Naive thymus-derived CD4-positive, alpha-beta T cell (primary cell): Measurements from ENCODE around the gene MYO5A. TPM values are rescaled to one million over a fixed set of nuclear protein-coding genes. Genes with fewer than 3 reads are reported as not detected.

Source experiments
- ATAC-seq: fragments of 150-1000 bp; cut with Tn5 transposase; 2 replicates; pipeline ENCODE4 v1.10.0; 2021; ENCODE audit warnings: mild to moderate bottlenecking, moderate library complexity
- CTCF ChIA-PET: fragments of 350-600 bp; sonication (Branson Sonifier 250); formaldehyde crosslinking; loops from one replicate; lab custom pipeline; 2021; ENCODE audit warnings: antibody characterized with exemption; lab: Charles Lee
- POLR2A ChIA-PET: fragments of 350-600 bp; sonication (Branson Sonifier 250); formaldehyde crosslinking; loops from one replicate; lab custom pipeline; 2021; ENCODE audit warnings: antibody characterized with exemption, inconsistent platforms; lab: Charles Lee
- DNase-seq, 9 donors: peaks; one replicate each; pipeline versions ENCODE4 v3.0.0 to v3.0.0-alpha.2; 2020 to 2022; ENCODE audit warnings: mixed read lengths in 1 of 9
- H3K27ac ChIP-seq: one replicate; pipeline ENCODE4 v1.7.0; 2013; ENCODE audit warnings: mild to moderate bottlenecking, low read depth, low read length, moderate library complexity
- H3K27me3 ChIP-seq, 2 donors: one replicate each; pipeline ENCODE4 v1.7.0; 2013; ENCODE audit warnings: low read length in 2 of 2, mild to moderate bottlenecking in 2 of 2, moderate library complexity in 2 of 2; ENCODE audit not compliant: control insufficient read depth in 2 of 2, insufficient read depth in 2 of 2
- H3K36me3 ChIP-seq, 3 experiments: 1 replicate in 2 of 3; 2 replicates in 1 of 3; pipeline ENCODE4 v1.7.0; 2013; ENCODE audit warnings: low read length in 3 of 3, mild to moderate bottlenecking in 3 of 3, moderate library complexity in 1 of 3; ENCODE audit not compliant: insufficient read depth in 3 of 3, control insufficient read depth in 2 of 3
- H3K4me1 ChIP-seq, 2 donors: one replicate each; pipeline ENCODE4 v1.7.0; 2013; ENCODE audit warnings: low read length in 2 of 2, mild to moderate bottlenecking in 2 of 2, moderate library complexity in 1 of 2; ENCODE audit not compliant: control insufficient read depth in 2 of 2, insufficient read depth in 2 of 2
- H3K4me3 ChIP-seq: 2 replicates; pipeline ENCODE4 v1.7.0; 2013; ENCODE audit warnings: mild to moderate bottlenecking, low read length
- H3K9me3 ChIP-seq, 3 experiments: 1 replicate in 2 of 3; 2 replicates in 1 of 3; pipeline ENCODE4 v1.7.0; 2013; ENCODE audit warnings: low read length in 3 of 3; ENCODE audit not compliant: control insufficient read depth in 2 of 3
- H3K27ac Mint-ChIP-seq, 9 donors: one replicate each; pipeline ENCODE4 v1.8.0; 2020 to 2022; ENCODE audit warnings: mixed read lengths in 9 of 9, mild to moderate bottlenecking in 8 of 9, moderate library complexity in 5 of 9, inconsistent platforms in 2 of 9
- H3K27me3 Mint-ChIP-seq, 5 donors: one replicate each; pipeline ENCODE4 v1.8.0; 2021 to 2022; ENCODE audit warnings: mixed read lengths in 5 of 5, mild to moderate bottlenecking in 1 of 5
- H3K36me3 Mint-ChIP-seq, 5 donors: one replicate each; pipeline ENCODE4 v1.8.0; 2020 to 2022; ENCODE audit warnings: mixed read lengths in 5 of 5, mild to moderate bottlenecking in 3 of 5, inconsistent platforms in 1 of 5
- H3K4me1 Mint-ChIP-seq, 7 donors: one replicate each; pipeline ENCODE4 v1.8.0; 2020 to 2022; ENCODE audit warnings: mixed read lengths in 7 of 7, mild to moderate bottlenecking in 3 of 7, inconsistent platforms in 1 of 7
- H3K4me3 Mint-ChIP-seq, 10 donors: one replicate each; pipeline ENCODE4 v1.8.0; 2020 to 2022; ENCODE audit warnings: mild to moderate bottlenecking in 10 of 10, mixed read lengths in 10 of 10, moderate library complexity in 6 of 10, inconsistent platforms in 2 of 10
- H3K9me3 Mint-ChIP-seq, 11 donors: one replicate each; pipeline ENCODE4 v1.8.0; 2020 to 2022; ENCODE audit warnings: mixed read lengths in 11 of 11, mild to moderate bottlenecking in 4 of 11, inconsistent platforms in 1 of 11, moderate library complexity in 1 of 11
- intact Hi-C, 2 donors: fragments of 100-400 bp; cut with micrococcal nuclease; formaldehyde crosslinking; loops; one replicate each; pipeline ENCODE4 v1.15.1; 2023
- microRNA-seq: library from miRNA; unstranded; fragments of <30 nt; microRNA quantifications from one replicate; pipeline ENCODE4 v1.2.0, GENCODE V29; 2022; ENCODE audit warnings: borderline microRNAs expressed
- polyA plus RNA-seq, 2 donors: library from polyadenylated mRNA; unstranded; fragments of 300-500 nt; fragmentation: Illumina TruSeq; gene quantifications; one replicate each; pipeline ENCODE4 v1.2.3, GENCODE V29; 2021
- total RNA-seq, 6 experiments: library from RNA in 5 of 6; stranded (reverse) in 5 of 6; gene quantifications; 1 replicate in 5 of 6; 2 replicates in 1 of 6; pipeline ENCODE4 v1.2.3 and lab custom pipeline; 2021 to 2026

Gene MYO5A
- total and polyA plus RNA-seq, 7 experiments from 2014 or later, result 4.2 to 39.6 (median 20.8) TPM

DNA sequence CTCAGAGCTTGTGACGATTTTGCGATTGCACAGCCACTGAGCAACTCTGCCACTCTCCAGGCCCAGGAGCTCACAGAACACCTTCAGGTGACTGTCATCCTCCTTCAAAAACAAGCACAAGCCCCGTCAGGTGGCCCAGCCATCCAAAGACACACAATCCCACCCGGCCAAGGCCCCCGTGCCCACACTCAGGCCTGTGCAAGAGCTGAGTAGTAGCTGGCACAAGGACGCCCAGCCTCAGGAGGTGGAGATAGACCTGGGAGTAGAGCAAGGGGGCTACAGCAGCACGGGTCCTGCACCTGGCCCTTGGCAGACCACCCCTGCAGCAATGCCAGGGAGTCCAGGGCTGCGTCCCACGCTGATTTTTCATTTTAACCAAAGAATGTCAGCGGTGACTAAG, 267.7 kb downstream of the MYO5A start:
- peaks cover 16 to 37% of the 10 kb centered on the region in 2 donors for H3K4me1 ChIP-seq
- H3K36me3 ChIP-seq, result no peaks in the 10 kb centered on the region
- ATAC-seq (no peak), DNase-seq (no peak)
- peaks cover 0 to 1% (median 0%) of the 10 kb centered on the region in 11 donors for H3K9me3 Mint-ChIP-seq
- H3K4me3 Mint-ChIP-seq, result no peak overlapping the region
- no peaks in the 10 kb centered on the region for H3K9me3 ChIP-seq
- H3K4me3 ChIP-seq, result no peak overlapping the region
- H3K36me3 Mint-ChIP-seq, result peaks cover 0 to 4% (median 0%) of the 10 kb centered on the region in 5 donors
- intact Hi-C loops, result no loop called here
- ChIA-PET CTCF (interaction anchor here (10.8 kb wide), 1 partner anchor 472 kb away, joined by 113 read pairs; no protein-coding TSS in a partner anchor), POLR2A (no interaction called here)
- H3K4me1 Mint-ChIP-seq, result peaks cover 29 to 62% (median 43%) of the 10 kb centered on the region in 7 donors
- no peaks in the 10 kb centered on the region for H3K27me3 Mint-ChIP-seq
- H3K27ac Mint-ChIP-seq, result peak overlapping the region in 5 of 9 donors; percentile 64 to 87 (median 74)
- no peak overlapping the region for H3K27ac ChIP-seq
- H3K27me3 ChIP-seq, result no peaks in the 10 kb centered on the region

DNA sequence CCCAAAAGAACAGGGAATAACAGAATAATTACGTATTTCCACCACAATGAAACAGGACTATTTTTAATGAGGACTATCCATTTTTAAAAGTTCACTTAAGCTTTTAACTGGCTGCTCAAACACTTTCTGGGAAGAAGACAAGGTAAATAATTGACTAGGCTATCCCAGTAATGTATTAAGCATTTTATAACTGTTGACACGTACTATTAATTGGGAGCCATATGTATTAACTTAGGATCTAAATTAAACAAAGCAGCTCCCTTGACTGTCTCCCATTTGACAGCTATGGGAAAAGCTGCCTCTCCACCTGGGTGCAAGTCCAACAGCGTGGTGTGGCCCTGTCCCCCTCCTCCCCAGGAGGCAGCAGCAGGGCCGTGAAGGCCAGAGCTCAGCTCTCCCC, 269.2 kb downstream of the MYO5A start:
- Mint-ChIP-seq H3K36me3 (peaks cover 0 to 4% (median 0%) of the 10 kb centered on the region in 5 donors), H3K9me3 (peaks cover 0 to 2% (median 0%) of the 10 kb centered on the region in 11 donors), H3K4me1 (peaks cover 29 to 73% (median 43%) of the 10 kb centered on the region in 7 donors), H3K4me3 (no peak overlapping the region), H3K27ac (peak overlapping the region in 2 of 9 donors; percentile 9 to 72), H3K27me3 (no peaks in the 10 kb centered on the region)
- H3K9me3 ChIP-seq, result no peaks in the 10 kb centered on the region
- no peaks in the 10 kb centered on the region for H3K27me3 ChIP-seq
- ChIA-PET CTCF (interaction anchor here (0.6 to 10.8 kb wide), 4 partner anchors 23 to 548 kb away, joined by 3 to 113 read pairs (median 4); no protein-coding TSS in a partner anchor), POLR2A (no interaction called here)
- no peaks in the 10 kb centered on the region for H3K36me3 ChIP-seq
- H3K4me3 ChIP-seq, result no peak overlapping the region
- ATAC-seq (no peak), DNase-seq (no peak)
- peaks cover 16 to 37% of the 10 kb centered on the region in 2 donors for H3K4me1 ChIP-seq
- intact Hi-C loops, result loop anchor here (5.0 to 10.0 kb wide), 3 partner anchors 203 to 935 kb away; no protein-coding TSS in a partner anchor
- no peak overlapping the region for H3K27ac ChIP-seq

DNA sequence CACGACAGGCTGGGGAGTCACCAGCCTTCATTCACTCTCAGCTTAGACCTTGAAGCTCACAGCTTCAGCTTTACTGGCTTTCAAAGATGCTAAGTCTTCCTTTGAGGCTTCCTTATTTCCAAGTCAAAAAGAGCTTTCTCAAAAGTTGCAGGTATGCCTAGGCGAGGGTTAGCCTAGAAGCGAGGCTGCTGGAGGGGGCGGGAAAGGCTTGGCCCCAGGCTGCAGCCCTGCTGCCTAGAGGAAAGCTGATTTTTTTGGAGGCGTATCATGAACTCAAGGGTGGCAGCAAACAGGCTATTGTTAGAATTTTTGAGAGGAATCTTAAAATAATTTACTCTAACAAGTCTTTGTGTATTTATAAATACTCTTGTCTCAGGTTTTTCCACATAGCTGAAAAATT, 270.2 kb downstream of the MYO5A start:
- Histone ChIP-seq H3K27ac (no peak overlapping the region), H3K9me3 (no peaks in the 10 kb centered on the region), H3K27me3 (no peaks in the 10 kb centered on the region), H3K4me1 (peaks cover 16 to 33% of the 10 kb centered on the region in 2 donors), H3K36me3 (no peaks in the 10 kb centered on the region), H3K4me3 (no peak overlapping the region)
- POLR2A ChIA-PET, result no interaction called here
- no peak for ATAC-seq
- Mint-ChIP-seq H3K36me3 (peaks cover 0 to 4% (median 0%) of the 10 kb centered on the region in 5 donors), H3K27ac (no peak overlapping the region), H3K9me3 (peaks cover 0 to 2% (median 0%) of the 10 kb centered on the region in 11 donors), H3K4me3 (peak overlapping the region in 1 of 10 donors; percentile 15), H3K27me3 (no peaks in the 10 kb centered on the region), H3K4me1 (peaks cover 25 to 71% (median 38%) of the 10 kb centered on the region in 7 donors)
- CTCF ChIA-PET, result interaction anchor here (0.7 to 10.8 kb wide), 5 partner anchors 24 to 475 kb away, joined by 3 to 113 read pairs (median 6); no protein-coding TSS in a partner anchor
- no peak for DNase-seq
- intact Hi-C loops, result loop anchor here (5.0 to 10.0 kb wide), 3 partner anchors 204 to 936 kb away; no protein-coding TSS in a partner anchor

DNA sequence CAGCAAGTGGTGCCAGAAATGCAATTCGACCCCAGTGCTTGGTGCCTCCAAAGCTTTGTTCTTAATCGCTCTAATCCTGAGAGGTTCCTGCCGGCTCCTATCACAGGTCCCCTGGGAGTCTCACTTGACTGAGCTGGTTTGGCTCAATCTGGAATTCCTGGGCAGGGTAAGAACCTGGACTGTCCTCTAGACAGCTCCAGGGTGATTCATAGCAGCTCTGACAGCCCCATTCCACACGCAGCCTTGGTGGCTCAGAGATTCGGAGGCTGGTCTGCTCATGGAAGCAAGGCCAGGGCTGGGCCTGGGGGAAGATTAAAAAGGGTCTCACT, 271.0 kb downstream of the MYO5A start:
- Mint-ChIP-seq H3K27me3 (no peaks in the 10 kb centered on the region), H3K9me3 (peaks cover 0 to 2% (median 0%) of the 10 kb centered on the region in 11 donors), H3K36me3 (peaks cover 0 to 4% (median 0%) of the 10 kb centered on the region in 5 donors), H3K27ac (no peak overlapping the region), H3K4me3 (no peak overlapping the region), H3K4me1 (peaks cover 19 to 67% (median 30%) of the 10 kb centered on the region in 7 donors)
- no peak overlapping the region for H3K27ac ChIP-seq
- DNase-seq, result no peak
- ChIA-PET POLR2A (interaction anchor here (0.6 to 1.0 kb wide), 4 partner anchors 45 to 477 kb away, joined by 3 to 5 read pairs (median 4); no protein-coding TSS in a partner anchor), CTCF (interaction anchor here (0.5 to 10.8 kb wide), 10 partner anchors 18 to 1291 kb away, joined by 3 to 113 read pairs (median 5); no protein-coding TSS in a partner anchor)
- no peak overlapping the region for H3K4me3 ChIP-seq
- H3K4me1 ChIP-seq, result peaks cover 13 to 25% of the 10 kb centered on the region in 2 donors
- no peak for ATAC-seq
- intact Hi-C loops, result loop anchor here (2.0 to 10.0 kb wide), 8 partner anchors 23 to 937 kb away; partner anchors contain the start of genes MYO5A (in 2 of the 2), ARPP19 (in 1 of the 2) and ATOSA (in 1 of the 2)
- no peaks in the 10 kb centered on the region for H3K9me3 ChIP-seq
- H3K27me3 ChIP-seq, result no peaks in the 10 kb centered on the region
- no peaks in the 10 kb centered on the region for H3K36me3 ChIP-seq

Small RNAs within 50 kb of the gene (microRNA-seq; reads per million reads assigned to microRNA genes)
- not detected for gene MIR1266

Other genes with a start within 250 kb of the MYO5A start
- gene MYO5C, start 233.1 kb downstream of the MYO5A start, total RNA-seq, result 1 to 10 TPM in 1 of 5 experiments, under 1 TPM in 4; 0.19 to 1.3 (median 0.40) TPM
- under 1 TPM in 1 of 2 donors, not detected in 1; 0.22 TPM for gene MYO5C, start 233.1 kb downstream of the MYO5A start, polyA plus RNA-seq
- gene ARPP19, start 40.1 kb upstream of the MYO5A start, total RNA-seq, result 100 to 1,000 TPM in 4 of 5 experiments, 10 to 100 TPM in 1; 94.9 to 148 (median 122) TPM
- gene ARPP19, start 40.1 kb upstream of the MYO5A start, polyA plus RNA-seq, result 10 to 100 TPM; 30.4 to 46.9 TPM
- 100 to 1,000 TPM in 2 of 5 experiments, 10 to 100 TPM in 3; 35.1 to 117 (median 95.7) TPM for gene ATOSA, start 150.5 kb upstream of the MYO5A start, total RNA-seq
- gene ATOSA, start 150.5 kb upstream of the MYO5A start, polyA plus RNA-seq, result 1 to 10 TPM; 8.3 to 9.3 TPM